ENCODE data around the gene MRPL51. TPM values are rescaled to one million over a fixed set of nuclear protein-coding genes. Genes with fewer than 3 reads are reported as not detected.

The MRPL51 gene
- total and polyA plus RNA-seq, 10 of the 15 experiments (the other 5 are each of a cell fraction or from before 2014, with no cell fraction given): 137 to 1,202 (median 267) TPM

GRCh38 chr12:6533923-6534694, 41.0 kb upstream of the MRPL51 start, which contains the start of gene GAPDH (continued):
- TF ChIP-seq HDAC6 (IDR thresholded peaks at IDR 0.05; ENCODE audit: unreplicated experiment) (peak; percentile 73), IKZF1 (conservative IDR thresholded peaks at IDR 0.05) (peak; percentile 68), CBFB (IDR thresholded peaks at IDR 0.05; ENCODE audit: low read depth) (peak; percentile 98), RFX5 (IDR thresholded peaks at IDR 0.05; ENCODE audit: low read depth, low read length) (peak; percentile 17; the same call in 1 of the 2 replicates), ZNF217 (IDR thresholded peaks at IDR 0.05) (peak; percentile 38; the same call in 1 of the 2 replicates), KDM1A (IDR thresholded peaks at IDR 0.05; ENCODE audit: borderline replicate concordance) (no peak), E2F4 (IDR thresholded peaks at IDR 0.05; ENCODE audit: low read depth, low read length) (peak; percentile 61; the same call in 1 of the 2 replicates), BHLHE40 (IDR thresholded peaks at IDR 0.05; ENCODE audit: borderline replicate concordance in 1 of 2, low read depth in 2 of 2, low read length in 1 of 2) (peak; percentile 78 to 84), ETV6 (conservative IDR thresholded peaks at IDR 0.05 in 1 of 2, IDR thresholded peaks at IDR 0.05 in 1 of 2; ENCODE audit: borderline replicate concordance in 1 of 2, low read depth in 1 of 2) (peak in 1 of 2 experiments; percentile 19; a peak in 1 of 4 replicates), MEF2B (IDR thresholded peaks at IDR 0.05; ENCODE audit: partially characterized antibody, poor library complexity, severe bottlenecking) (peak; percentile 45), SUPT20H (IDR thresholded peaks at IDR 0.05; ENCODE audit: borderline replicate concordance, control insufficient read depth, low read depth, low read length) (no peak), NFYA (IDR thresholded peaks at IDR 0.05; ENCODE audit: borderline replicate concordance, low read depth, low read length) (no peak), PML (IDR thresholded peaks at IDR 0.05; ENCODE audit: low read length) (no peak), ZBTB40 (IDR thresholded peaks at IDR 0.05; ENCODE audit: borderline replicate concordance) (peak; percentile 70; the same call in 1 of the 2 replicates), BMI1 (IDR thresholded peaks at IDR 0.05; ENCODE audit: borderline replicate concordance) (no peak), CBX5 (IDR thresholded peaks at IDR 0.05; ENCODE audit: low read depth) (no peak), MAX (IDR thresholded peaks at IDR 0.05; ENCODE audit: low read depth, low read length) (peak; percentile 83), SUZ12 (IDR thresholded peaks at IDR 0.05; ENCODE audit: unreplicated experiment) (no peak), MEF2A (IDR thresholded peaks at IDR 0.05; ENCODE audit: insufficient read depth, low read depth, low read length) (peak; percentile 34; the same call in 1 of the 2 replicates), HDGF (IDR thresholded peaks at IDR 0.05) (peak; percentile 22; the same call in 1 of the 2 replicates), MTA3 (IDR thresholded peaks at IDR 0.05; ENCODE audit: borderline replicate concordance, low read length) (no peak), MTA2 (IDR thresholded peaks at IDR 0.05; ENCODE audit: low read depth) (peak; percentile 62), EP300 (IDR thresholded peaks at IDR 0.05; ENCODE audit: borderline replicate concordance in 1 of 2, control insufficient read depth in 1 of 2, low read depth in 2 of 2, low read length in 2 of 2) (peak in 1 of 2 experiments; percentile 50; a peak in 1 of 4 replicates), SMARCA5 (IDR thresholded peaks at IDR 0.05) (peak; percentile 23; the same call in 1 of the 2 replicates), TBL1XR1 (IDR thresholded peaks at IDR 0.05; ENCODE audit: low read depth, low read length) (peak; percentile 52; the same call in 1 of the 2 replicates)

Measured in GM12878 (cell line).